Progenitor cell of endocrine pancreas (in vitro differentiated cells): ENCODE data around the gene IL22RA1. TPM values are rescaled to one million over a fixed set of nuclear protein-coding genes. Genes with fewer than 3 reads are reported as not detected.

Source experiments
- DNase-seq: peaks from one replicate; pipeline ENCODE4 v3.0.0; 2021; ENCODE audit warnings: low spot score; ENCODE audit not compliant: unreplicated experiment
- H3K27ac Mint-ChIP-seq: 2 replicates; pipeline ENCODE4 v1.8.0; 2021; ENCODE audit warnings: mild to moderate bottlenecking, moderate library complexity, mixed read lengths
- H3K27me3 Mint-ChIP-seq: 2 replicates; pipeline ENCODE4 v1.8.0; 2021; ENCODE audit warnings: mixed read lengths
- H3K36me3 Mint-ChIP-seq: 2 replicates; pipeline ENCODE4 v1.8.0; 2022; ENCODE audit warnings: mixed read lengths; ENCODE audit not compliant: insufficient read depth
- H3K4me1 Mint-ChIP-seq: 2 replicates; pipeline ENCODE4 v1.8.0; 2021; ENCODE audit warnings: low read depth, mixed read lengths
- H3K4me3 Mint-ChIP-seq: 2 replicates; pipeline ENCODE4 v1.8.0; 2021; ENCODE audit warnings: low read depth, mild to moderate bottlenecking, moderate library complexity, mixed read lengths
- H3K9me3 Mint-ChIP-seq: 2 replicates; pipeline ENCODE4 v1.8.0; 2021; ENCODE audit warnings: low read depth, mixed read lengths
- CTCF ChIP-seq: fragments of 200-600 bp; sonication (generic); IDR thresholded peaks from one replicate; pipeline ENCODE4 v1.5.0; 2021; ENCODE audit warnings: antibody characterized with exemption, mild to moderate bottlenecking; ENCODE audit not compliant: unreplicated experiment
- total RNA-seq: library from RNA; stranded (reverse); gene quantifications from 2 replicates; pipeline ENCODE4 v1.2.1, GENCODE V29; 2021

IL22RA1 gene
- total RNA-seq, 1 donor from 2014 or later, result 0.26 TPM

- no peaks in the 10 kb centered on the region for H3K36me3 Mint-ChIP-seq
- no peak overlapping the region for H3K4me3 Mint-ChIP-seq
- no peak overlapping the region for H3K27ac Mint-ChIP-seq
- H3K9me3 Mint-ChIP-seq, result no peaks in the 10 kb centered on the region
- TF ChIP-seq CTCF, result no peak
- H3K27me3 Mint-ChIP-seq, result peaks cover 5% of the 10 kb centered on the region
- DNase-seq, result no peak
- H3K4me1 Mint-ChIP-seq, result peaks cover 2% of the 10 kb centered on the region
Observed at GRCh38 chr1:24074817-24075589, 67.9 kb downstream of the IL22RA1 start.

GRCh38 chr1:24074196-24074595 is 68.7 kb downstream of the IL22RA1 start:
- DNase-seq, result no peak
- peaks cover 5% of the 10 kb centered on the region for H3K27me3 Mint-ChIP-seq
- no peaks in the 10 kb centered on the region for H3K36me3 Mint-ChIP-seq
- H3K9me3 Mint-ChIP-seq, result no peaks in the 10 kb centered on the region
- H3K27ac Mint-ChIP-seq, result no peak overlapping the region
- no peak for TF ChIP-seq CTCF
- H3K4me1 Mint-ChIP-seq, result peaks cover 2% of the 10 kb centered on the region
- no peak overlapping the region for H3K4me3 Mint-ChIP-seq

GRCh38 chr1:24071941-24072340 is 71.0 kb downstream of the IL22RA1 start:
- no peak for DNase-seq
- Mint-ChIP-seq H3K27ac (no peak overlapping the region), H3K9me3 (no peaks in the 10 kb centered on the region), H3K4me3 (no peak overlapping the region), H3K36me3 (no peaks in the 10 kb centered on the region), H3K27me3 (peaks cover 5% of the 10 kb centered on the region), H3K4me1 (peaks cover 2% of the 10 kb centered on the region)
- no peak for TF ChIP-seq CTCF

GRCh38 chr1:24070821-24071393 is 72.0 kb downstream of the IL22RA1 start:
- H3K27me3 Mint-ChIP-seq, result peaks cover 9% of the 10 kb centered on the region
- peak; percentile 86 for TF ChIP-seq CTCF
- peak overlapping the region; percentile 37 for H3K4me3 Mint-ChIP-seq
- peak; percentile 77 for DNase-seq
- no peak overlapping the region for H3K27ac Mint-ChIP-seq
- no peaks in the 10 kb centered on the region for H3K9me3 Mint-ChIP-seq
- H3K36me3 Mint-ChIP-seq, result no peaks in the 10 kb centered on the region
- H3K4me1 Mint-ChIP-seq, result peaks cover 2% of the 10 kb centered on the region

GRCh38 chr1:24069817-24070216 is 73.1 kb downstream of the IL22RA1 start:
- DNase-seq, result no peak
- Mint-ChIP-seq H3K4me1 (peaks cover 2% of the 10 kb centered on the region), H3K9me3 (no peaks in the 10 kb centered on the region), H3K4me3 (no peak overlapping the region), H3K27me3 (peaks cover 11% of the 10 kb centered on the region), H3K36me3 (no peaks in the 10 kb centered on the region), H3K27ac (no peak overlapping the region)
- no peak for TF ChIP-seq CTCF

Other genes with a start within 250 kb of the IL22RA1 start
- gene CNR2, start 229.8 kb downstream of the IL22RA1 start, total RNA-seq, result not detected in 2 replicates
- 148 and 158 TPM in 2 replicates for gene PNRC2, start 183.3 kb downstream of the IL22RA1 start, total RNA-seq
- 215 and 220 TPM in 2 replicates for gene SRSF10, start 162.8 kb downstream of the IL22RA1 start, total RNA-seq
- 0.62 and 0.84 TPM in 2 replicates for gene MYOM3, start 31.0 kb downstream of the IL22RA1 start, total RNA-seq
- gene IFNLR1, start 44.1 kb upstream of the IL22RA1 start, total RNA-seq, result 19.6 and 21.2 TPM in 2 replicates
- gene GRHL3, start 176.2 kb upstream of the IL22RA1 start, total RNA-seq, result 4.9 and 5.7 TPM in 2 replicates